HepG2 (cell line): ENCODE measurements around the gene MYBL2. TPM values are rescaled to one million over a fixed set of nuclear protein-coding genes. Genes with fewer than 3 reads are reported as not detected.

Experiments used
- ATAC-seq: fragments of 200-7000 bp; cut with Tn5 transposase; 3 replicates; pipeline ENCODE4 v1.9.1; 2020; ENCODE audit warnings: mild to moderate bottlenecking, moderate library complexity
- BruUV-seq: library from RNA; stranded (reverse); fragments of 400-500 nt; replicated peaks from 2 replicates; lab custom pipeline; 2021; lab: Mats Ljungman, UMichigan
- CTCF ChIA-PET: fragments of 300-600 bp; formaldehyde crosslinking; extraction: SDS; loops from one replicate; lab custom pipeline; 2021; ENCODE audit warnings: low total read pairs, inconsistent platforms, low intra/inter-chr PET ratio; lab: Yijun Ruan, JAX
- POLR2A ChIA-PET: fragments of 350-600 bp; sonication (Branson Sonifier 250); formaldehyde crosslinking; loops from one replicate; lab custom pipeline; 2020; ENCODE audit warnings: antibody characterized with exemption, inconsistent platforms; lab: Yijun Ruan, JAX
- DNase-seq: peaks from one replicate; pipeline ENCODE4 v3.0.0-alpha.2; 2015; ENCODE audit warnings: low spot score
- FAIRE-seq: peaks from 3 replicates; lab custom pipeline; 2011; peaks lifted over from hg19 to GRCh38; lab: Jason Lieb, UNC
- H2AFZ ChIP-seq: one replicate; pipeline ENCODE4 v1.6.1; 2011; ENCODE audit warnings: low read length, inconsistent platforms
- H3K27ac ChIP-seq: fragments of 300-600 bp; 3 replicates; pipeline ENCODE4 v1.8.0; 2011; ENCODE audit warnings: mixed run types, mild to moderate bottlenecking, mixed read lengths, low read length, inconsistent platforms; ENCODE audit not compliant: insufficient read depth; ENCODE audit errors: extremely low read length
- H3K27me3 ChIP-seq, 2 experiments: fragments of 200-600 bp in 1 of 2; 2 replicates in 1 of 2; 3 replicates in 1 of 2; pipeline versions ENCODE4 v1.6.0 to v1.8.0; 2011; ENCODE audit warnings: low read length in 2 of 2, mild to moderate bottlenecking in 2 of 2, moderate library complexity in 2 of 2, inconsistent platforms in 1 of 2; ENCODE audit not compliant: insufficient read depth in 2 of 2, control insufficient read depth in 1 of 2
- H3K36me3 ChIP-seq, 2 experiments: fragments of 200-600 bp in 1 of 2; replicated peaks in 1 of 2; 2 replicates in 1 of 2; 3 replicates in 1 of 2; pipeline versions ENCODE4 v1.5.1 to v1.8.0; 2011; ENCODE audit warnings: low read length in 2 of 2, inconsistent platforms in 1 of 2; ENCODE audit not compliant: insufficient read depth in 2 of 2, control insufficient read depth in 1 of 2
- H3K4me1 ChIP-seq: 2 replicates; pipeline ENCODE4 v1.5.1; 2012; ENCODE audit warnings: low read length, inconsistent platforms; ENCODE audit not compliant: insufficient read depth
- H3K4me2 ChIP-seq: 2 replicates; pipeline ENCODE4 v1.6.0; 2011; ENCODE audit warnings: low read depth, low read length, inconsistent platforms
- H3K4me3 ChIP-seq, 3 experiments: fragments of 200-600 bp in 1 of 3; sonication (generic), shearing (Covaris generic) in 1 of 3; replicated peaks in 1 of 3; 2 replicates each; pipeline ENCODE4 v1.5.1; 2011 to 2016; ENCODE audit warnings: low read length in 3 of 3, inconsistent platforms in 2 of 3, low read depth in 2 of 3, mild to moderate bottlenecking in 2 of 3, control low read depth in 1 of 3, mixed read lengths in 1 of 3; ENCODE audit not compliant: insufficient read depth in 1 of 3
- H3K79me2 ChIP-seq: one replicate; pipeline ENCODE4 v1.6.1; 2011; ENCODE audit warnings: low read length, inconsistent platforms; ENCODE audit not compliant: insufficient read depth
- H3K9ac ChIP-seq: 2 replicates; pipeline ENCODE4 v1.6.0; 2011; ENCODE audit warnings: mild to moderate bottlenecking, low read depth, low read length, inconsistent platforms; ENCODE audit not compliant: insufficient read depth
- H3K9me3 ChIP-seq: 2 replicates; pipeline ENCODE4 v1.5.1; 2012; ENCODE audit warnings: mild to moderate bottlenecking, low read length
- H4K20me1 ChIP-seq: 2 replicates; pipeline ENCODE4 v1.6.0; 2011; ENCODE audit warnings: inconsistent platforms, mild to moderate bottlenecking, low read length, moderate library complexity; ENCODE audit not compliant: insufficient read depth
- ETV5 ChIP-seq: IDR thresholded peaks from 2 replicates; pipeline ENCODE4 v1.6.1; 2018; ENCODE audit warnings: missing biosample characterization, missing genetic modification reagents, inconsistent platforms, borderline replicate concordance
- GLI4 ChIP-seq: sonication (generic); formaldehyde crosslinking; IDR thresholded peaks from 2 replicates; pipeline ENCODE4 v1.5.1; 2020; ENCODE audit warnings: missing genetic modification reagents, mild to moderate bottlenecking, moderate library complexity, borderline replicate concordance
- HIC2 ChIP-seq: sonication (generic); formaldehyde crosslinking; IDR thresholded peaks from 2 replicates; pipeline ENCODE4 v1.9.0; 2022; ENCODE audit warnings: low read depth, missing genetic modification reagents
- JUND ChIP-seq: sonication (generic); formaldehyde crosslinking; IDR thresholded peaks from 2 replicates; pipeline ENCODE4 v1.8.0; 2022; ENCODE audit warnings: mild to moderate bottlenecking, missing genetic modification reagents
- ZNF547 ChIP-seq: sonication (generic); formaldehyde crosslinking; IDR thresholded peaks from 2 replicates; pipeline ENCODE4 v1.5.1; 2020; ENCODE audit warnings: mild to moderate bottlenecking, missing genetic modification reagents
- ZNF609 ChIP-seq: sonication (generic); formaldehyde crosslinking; IDR thresholded peaks from 2 replicates; pipeline ENCODE4 v1.4.0; 2020; ENCODE audit warnings: mild to moderate bottlenecking, missing genetic modification reagents, borderline replicate concordance
- ZSCAN20 ChIP-seq: sonication (generic); formaldehyde crosslinking; IDR thresholded peaks from 2 replicates; pipeline ENCODE4 v1.4.0; 2020; ENCODE audit warnings: missing genetic modification reagents, mild to moderate bottlenecking, borderline replicate concordance
- WGBS: methylation state at CpG from one replicate; pipeline ENCODE4 v1.1.6; 2017; ENCODE audit warnings: low lambda C conversion rate; 5-methylcytosine and 5-hydroxymethylcytosine counted together
- in situ Hi-C: cut with HindIII; loops from 2 replicates; pipeline ENCODE4 v1.10.0; 2017; ENCODE audit warnings: low pct_unique_long_range_greater_than_20kb; ENCODE audit not compliant: extremely low pct_ligation_motif_present
- intact Hi-C: fragments of 100-400 bp; cut with micrococcal nuclease; formaldehyde crosslinking; loops from one replicate; pipeline ENCODE4 v1.10.0; 2022; ENCODE audit not compliant: unreplicated experiment
- polyA plus RNA-seq, 8 experiments: library from polyadenylated mRNA; depleted of rRNA in 3 of 8; stranded (reverse) in 7 of 8; unstranded in 1 of 8; fragments of >200 nt; fragmentation: Illumina TruSeq in 4 of 8; extraction: Trizol in 4 of 8; gene quantifications; 2 replicates each; pipeline versions ENCODE4 v1.2.1 to v1.2.3, GENCODE V29; 2011 to 2016; ENCODE audit warnings: low read depth in 4 of 8, missing spikeins in 1 of 8, mixed read lengths in 1 of 8; ENCODE audit not compliant: insufficient read depth in 1 of 8
- total RNA-seq, 5 experiments: library from RNA; depleted of rRNA; stranded (reverse); fragments of >200 nt; fragmentation: Illumina TruSeq; extraction: Trizol; gene quantifications; 2 replicates each; pipeline ENCODE4 v1.2.3, GENCODE V29; 2016; ENCODE audit warnings: low read depth in 1 of 5

MYBL2 gene
- total and polyA plus RNA-seq, 2 of the 13 experiments (the other 11 are each of a cell fraction or from before 2014, with no cell fraction given): 11.9 to 66.2 TPM

DNA sequence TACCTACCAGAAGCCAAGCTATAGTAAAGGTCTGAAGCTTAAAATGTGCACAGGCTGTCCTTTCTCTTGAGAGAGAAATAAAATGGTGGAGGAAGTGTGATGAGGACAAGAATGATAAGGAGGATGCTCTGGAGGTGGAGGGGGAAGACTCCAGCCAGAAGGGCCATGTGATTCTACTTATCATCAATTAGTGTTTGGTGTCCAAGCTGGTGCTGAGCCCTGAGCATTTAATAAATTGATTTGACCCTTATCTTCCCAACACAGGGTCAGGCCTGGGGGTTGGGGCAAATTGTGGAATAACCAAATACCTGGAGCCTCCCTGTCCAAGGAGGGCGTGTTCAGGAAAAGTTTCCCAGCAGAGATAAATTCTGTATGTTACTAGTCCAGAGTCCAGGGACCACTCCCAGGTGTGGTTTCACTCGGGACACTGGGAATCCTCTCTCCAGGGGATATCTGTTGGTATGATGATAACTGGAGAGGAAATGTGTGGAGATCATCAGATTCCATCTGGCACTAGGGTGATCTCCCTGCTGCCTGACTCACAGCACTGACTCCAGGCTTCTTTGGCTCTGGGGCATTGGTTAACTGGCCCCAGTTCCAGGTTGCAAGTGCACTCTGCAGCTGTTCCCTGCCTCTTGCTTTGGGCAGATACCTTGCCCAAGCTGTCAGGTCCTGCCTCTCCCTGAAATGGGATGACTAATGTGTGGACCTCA, 3.8 kb upstream of the MYBL2 start:
- in situ Hi-C loops: no loop called here
- DNase-seq: no peak
- Histone ChIP-seq H3K4me1 (peaks cover 50% of the 10 kb centered on the region), H4K20me1 (no peaks in the 10 kb centered on the region), H2AFZ (no peak overlapping the region), H3K27ac (no peak overlapping the region), H3K27me3 (no peaks in the 10 kb centered on the region; a peak in 1 of 5 replicates), H3K9ac (no peak overlapping the region), H3K4me2 (no peak overlapping the region), H3K9me3 (no peaks in the 10 kb centered on the region), H3K36me3 (no peaks in the 10 kb centered on the region), H3K79me2 (no peaks in the 10 kb centered on the region), H3K4me3 (no peak overlapping the region)
- ChIA-PET POLR2A (interaction anchor here (1.0 to 4.3 kb wide), 3 partner anchors 13 to 206 kb away, joined by 3 to 22 read pairs (median 4); partner anchors contain the start of gene SGK2), CTCF (no interaction called here)
- no peak for FAIRE-seq
- intact Hi-C loops: loop anchor here (5.0 to 10.0 kb wide), 2 partner anchors 542 to 659 kb away; no protein-coding TSS in a partner anchor
- peak; percentile 23; the same call in 1 of the 2 replicates for TF ChIP-seq ETV5 (CRISPR knock-in tag)
- TF ChIP-seq JUND (CRISPR knock-in tag): 0 out of 2 replicates have a peak, but pooled peaks have one; percentile 17
- TF ChIP-seq ZNF547 (CRISPR knock-in tag): 0 out of 2 replicates have a peak, but pooled peaks have one; percentile 45
- TF ChIP-seq ZNF609 (CRISPR knock-in tag): 0 out of 2 replicates have a peak, but pooled peaks have one; percentile 14
- no peak for TF ChIP-seq GLI4 (CRISPR knock-in tag)
- TF ChIP-seq ZSCAN20 (CRISPR knock-in tag): no peak
- TF ChIP-seq HIC2 (CRISPR knock-in tag): no peak
- no TSS peak for BruUV-seq
- no peak for ATAC-seq
- 15% methylated on average over 2 of the region's 2 CpGs for WGBS
